Neuron (in vitro differentiated cells): ENCODE measurements around the gene GSK3B.

Source experiments
- H2AFZ ChIP-seq: one replicate; pipeline ENCODE4 v1.6.1; 2013; ENCODE audit warnings: low read depth, mild to moderate bottlenecking, inconsistent platforms, low read length, moderate library complexity
- H3K27me3 ChIP-seq: one replicate; pipeline ENCODE4 v1.6.1; 2013; ENCODE audit warnings: low read length; ENCODE audit not compliant: insufficient read depth
- H3K36me3 ChIP-seq: one replicate; pipeline ENCODE4 v1.6.1; 2013; ENCODE audit warnings: low read length; ENCODE audit not compliant: insufficient read depth
- H3K4me1 ChIP-seq: one replicate; pipeline ENCODE4 v1.6.1; 2013; ENCODE audit warnings: low read length; ENCODE audit not compliant: insufficient read depth
- H3K4me3 ChIP-seq: 2 replicates; pipeline ENCODE4 v1.5.1; 2013; ENCODE audit warnings: mild to moderate bottlenecking, low read length, moderate library complexity
- H3K9me3 ChIP-seq: one replicate; pipeline ENCODE4 v1.6.1; 2013; ENCODE audit warnings: low read length

Gene GSK3B

DNA sequence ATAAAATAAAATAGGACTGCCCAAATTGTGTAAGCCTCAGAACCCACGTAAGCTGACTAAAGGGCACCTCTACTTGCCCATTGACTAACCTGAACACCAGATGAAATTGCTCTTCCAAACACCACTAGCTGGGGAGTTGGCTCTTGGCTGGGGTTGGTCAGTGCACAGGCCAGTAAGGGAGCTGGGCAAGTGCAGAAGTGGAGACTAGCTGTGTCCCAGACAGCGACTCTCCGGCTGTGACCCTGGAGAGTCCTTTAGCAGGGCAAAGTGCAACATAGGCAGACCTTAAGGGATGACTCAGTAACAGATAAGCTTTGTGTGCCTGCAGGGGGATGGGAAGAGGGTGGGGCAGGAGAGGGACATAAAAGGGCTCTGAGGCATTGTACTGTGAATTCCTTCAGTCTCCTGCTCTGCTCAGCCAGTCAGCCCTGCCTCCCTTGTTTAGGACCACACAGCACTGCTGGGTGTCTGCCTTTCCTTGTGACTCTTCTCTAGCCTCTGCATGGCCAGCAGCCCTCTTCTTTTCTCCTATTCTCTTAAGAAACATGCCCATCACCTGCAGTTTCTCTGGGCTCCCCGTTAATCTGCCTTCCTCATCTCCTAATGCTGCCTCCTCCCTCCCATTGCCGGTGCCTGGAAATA, 299.2 kb downstream of the GSK3B start:
- H3K9me3 ChIP-seq: no peaks in the 10 kb centered on the region
- no peak overlapping the region for H3K4me3 ChIP-seq
- no peak overlapping the region for H2AFZ ChIP-seq
- no peaks in the 10 kb centered on the region for H3K36me3 ChIP-seq
- H3K4me1 ChIP-seq: peaks cover 14% of the 10 kb centered on the region
- no peaks in the 10 kb centered on the region for H3K27me3 ChIP-seq

DNA sequence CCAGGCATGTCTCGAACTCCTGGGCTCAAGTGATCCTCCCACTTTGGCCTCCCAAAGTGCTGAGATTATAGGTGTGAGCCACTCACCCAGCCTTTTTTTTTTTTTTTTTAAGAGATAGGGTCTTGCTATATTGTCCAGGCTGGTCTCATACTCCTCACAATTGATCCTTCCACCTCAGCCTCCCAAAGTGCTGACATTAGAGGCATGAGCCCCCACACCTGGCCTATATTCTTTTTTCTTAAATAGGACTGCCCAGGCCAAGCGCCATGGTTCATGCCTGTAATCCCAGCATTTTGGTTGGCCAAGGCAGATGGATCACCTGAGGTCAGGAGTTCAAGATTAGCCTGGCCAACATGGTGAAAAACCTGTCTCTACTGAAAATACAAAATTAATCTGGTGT, 299.8 kb downstream of the GSK3B start:
- Histone ChIP-seq H3K9me3 (no peaks in the 10 kb centered on the region), H3K36me3 (no peaks in the 10 kb centered on the region), H3K27me3 (no peaks in the 10 kb centered on the region), H2AFZ (no peak overlapping the region), H3K4me3 (no peak overlapping the region), H3K4me1 (peaks cover 14% of the 10 kb centered on the region)

DNA sequence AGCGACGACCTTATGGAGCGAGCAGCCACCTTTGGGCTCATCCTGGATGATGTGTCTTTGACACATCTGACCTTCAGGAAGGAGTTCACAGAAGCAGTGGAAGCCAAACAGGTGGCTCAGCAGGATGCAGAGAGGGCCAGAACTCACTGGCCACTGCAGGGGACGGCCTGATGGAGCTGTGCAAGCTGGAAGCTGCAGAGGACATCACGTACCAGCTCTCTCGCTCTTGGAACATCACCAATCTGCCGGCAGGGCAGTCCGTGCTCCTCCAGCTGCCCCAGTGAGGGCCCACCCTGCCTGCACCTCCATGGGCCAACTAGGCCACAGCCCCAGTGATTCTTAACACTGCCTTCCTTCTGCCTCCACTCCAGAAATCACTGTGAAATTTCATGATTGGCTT, 302.0 kb downstream of the GSK3B start:
- Histone ChIP-seq H3K4me3 (no peak overlapping the region), H3K4me1 (peaks cover 14% of the 10 kb centered on the region), H2AFZ (no peak overlapping the region), H3K9me3 (no peaks in the 10 kb centered on the region), H3K36me3 (no peaks in the 10 kb centered on the region), H3K27me3 (no peaks in the 10 kb centered on the region)

DNA sequence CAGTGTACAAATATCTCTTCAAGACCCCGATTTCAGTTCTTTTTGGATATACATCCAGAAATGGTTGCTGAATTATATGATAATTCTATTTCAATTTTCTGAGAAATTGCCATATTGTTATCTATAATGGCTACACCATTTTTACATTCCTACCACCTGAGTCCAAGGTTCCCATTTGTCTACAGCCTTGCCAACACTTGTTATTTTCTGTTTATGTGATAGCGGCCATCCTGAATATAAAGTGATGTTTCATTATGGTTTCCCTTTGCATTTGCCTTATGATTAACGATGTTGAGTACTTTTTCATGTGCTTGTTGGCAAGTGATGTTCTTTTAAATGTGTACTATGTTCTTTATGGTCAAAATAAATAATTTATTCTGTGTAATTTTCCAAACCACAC, 303.9 kb downstream of the GSK3B start:
- no peaks in the 10 kb centered on the region for H3K36me3 ChIP-seq
- no peaks in the 10 kb centered on the region for H3K9me3 ChIP-seq
- H2AFZ ChIP-seq: no peak overlapping the region
- H3K4me3 ChIP-seq: no peak overlapping the region
- peaks cover 6% of the 10 kb centered on the region for H3K4me1 ChIP-seq
- no peaks in the 10 kb centered on the region for H3K27me3 ChIP-seq

DNA sequence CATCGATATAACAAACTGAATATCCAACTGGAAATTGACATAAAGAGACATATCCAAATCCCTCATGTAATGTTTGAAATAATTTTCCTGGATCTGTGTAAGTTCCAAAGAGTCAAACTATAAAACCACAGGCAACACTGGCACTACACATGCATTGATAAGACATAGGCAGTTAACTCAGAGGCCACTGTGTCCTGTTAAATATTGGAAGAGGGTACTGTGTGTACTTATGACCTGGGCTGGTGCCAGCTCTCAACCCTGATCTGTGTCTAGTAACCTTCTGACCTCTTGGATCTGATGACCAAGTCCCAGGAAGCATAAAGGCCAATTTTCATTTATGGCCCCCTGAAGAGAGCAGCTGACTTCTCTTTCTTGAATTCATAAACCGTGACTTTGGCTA, 307.8 kb downstream of the GSK3B start:
- Histone ChIP-seq H3K4me1 (no peaks in the 10 kb centered on the region), H3K27me3 (no peaks in the 10 kb centered on the region), H3K4me3 (no peak overlapping the region), H3K9me3 (no peaks in the 10 kb centered on the region), H3K36me3 (no peaks in the 10 kb centered on the region), H2AFZ (no peak overlapping the region)

DNA sequence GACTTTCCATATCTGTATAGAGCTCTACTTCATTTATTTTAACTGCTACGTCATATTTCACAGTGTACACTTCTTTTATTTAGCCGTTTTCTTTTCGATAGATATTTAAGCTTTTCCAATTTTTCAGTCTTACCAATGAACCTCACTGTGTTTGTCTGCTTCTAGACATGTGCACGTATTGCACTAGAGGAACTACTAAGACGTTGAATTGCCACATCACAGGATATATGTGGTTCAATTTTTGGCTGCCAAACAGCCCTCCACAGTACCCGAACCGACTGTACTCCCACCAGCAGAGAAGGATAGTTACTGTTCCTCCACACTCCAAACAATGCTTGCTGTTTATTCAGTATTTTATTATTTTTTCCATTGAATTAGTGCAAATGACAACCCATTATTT, 310.4 kb downstream of the GSK3B start:
- no peak overlapping the region for H2AFZ ChIP-seq
- no peak overlapping the region for H3K4me3 ChIP-seq
- H3K4me1 ChIP-seq: no peaks in the 10 kb centered on the region
- no peaks in the 10 kb centered on the region for H3K36me3 ChIP-seq
- no peaks in the 10 kb centered on the region for H3K9me3 ChIP-seq
- H3K27me3 ChIP-seq: no peaks in the 10 kb centered on the region

DNA sequence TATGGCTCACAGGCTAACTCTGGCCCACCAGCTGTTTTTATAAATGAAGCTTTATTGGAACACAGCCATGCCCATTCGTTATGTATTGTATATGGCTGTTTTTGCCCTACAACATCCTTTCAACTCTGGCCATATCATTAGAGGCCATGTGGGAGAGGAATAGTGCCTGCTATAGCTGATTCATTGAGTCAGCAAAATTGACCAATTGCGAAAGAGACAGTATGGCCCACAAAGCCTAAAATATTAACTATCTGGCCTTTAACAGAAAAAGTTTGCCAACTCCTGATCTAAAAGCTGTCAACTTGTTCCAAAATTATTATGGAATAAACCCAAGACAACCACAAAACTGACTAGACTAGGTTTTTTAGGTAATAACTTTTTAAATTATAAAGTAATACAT, 311.0 kb downstream of the GSK3B start:
- no peaks in the 10 kb centered on the region for H3K36me3 ChIP-seq
- no peaks in the 10 kb centered on the region for H3K27me3 ChIP-seq
- H3K9me3 ChIP-seq: no peaks in the 10 kb centered on the region
- H2AFZ ChIP-seq: no peak overlapping the region
- H3K4me3 ChIP-seq: no peak overlapping the region
- H3K4me1 ChIP-seq: no peaks in the 10 kb centered on the region

DNA sequence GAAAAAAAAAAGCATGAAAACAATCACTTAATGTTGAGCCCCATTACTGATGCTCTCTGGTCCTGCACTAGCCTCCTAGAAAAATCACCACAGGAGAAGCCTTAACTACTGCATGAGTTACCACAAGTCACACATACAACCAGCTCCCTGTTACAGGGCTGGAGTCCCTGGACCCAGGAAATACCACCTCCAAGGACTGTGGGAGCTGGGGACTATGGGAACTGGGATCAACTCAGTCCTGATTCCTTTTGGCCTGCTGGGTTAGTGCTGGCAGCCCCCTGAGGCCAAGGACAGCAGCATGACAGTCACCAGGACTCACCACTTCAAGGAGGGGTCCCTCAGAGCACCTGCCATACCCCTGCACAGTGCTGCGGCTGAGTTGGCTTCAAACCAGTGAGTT, 311.8 kb downstream of the GSK3B start:
- Histone ChIP-seq H3K9me3 (no peaks in the 10 kb centered on the region), H3K27me3 (no peaks in the 10 kb centered on the region), H2AFZ (no peak overlapping the region), H3K36me3 (no peaks in the 10 kb centered on the region), H3K4me1 (no peaks in the 10 kb centered on the region), H3K4me3 (no peak overlapping the region)

DNA sequence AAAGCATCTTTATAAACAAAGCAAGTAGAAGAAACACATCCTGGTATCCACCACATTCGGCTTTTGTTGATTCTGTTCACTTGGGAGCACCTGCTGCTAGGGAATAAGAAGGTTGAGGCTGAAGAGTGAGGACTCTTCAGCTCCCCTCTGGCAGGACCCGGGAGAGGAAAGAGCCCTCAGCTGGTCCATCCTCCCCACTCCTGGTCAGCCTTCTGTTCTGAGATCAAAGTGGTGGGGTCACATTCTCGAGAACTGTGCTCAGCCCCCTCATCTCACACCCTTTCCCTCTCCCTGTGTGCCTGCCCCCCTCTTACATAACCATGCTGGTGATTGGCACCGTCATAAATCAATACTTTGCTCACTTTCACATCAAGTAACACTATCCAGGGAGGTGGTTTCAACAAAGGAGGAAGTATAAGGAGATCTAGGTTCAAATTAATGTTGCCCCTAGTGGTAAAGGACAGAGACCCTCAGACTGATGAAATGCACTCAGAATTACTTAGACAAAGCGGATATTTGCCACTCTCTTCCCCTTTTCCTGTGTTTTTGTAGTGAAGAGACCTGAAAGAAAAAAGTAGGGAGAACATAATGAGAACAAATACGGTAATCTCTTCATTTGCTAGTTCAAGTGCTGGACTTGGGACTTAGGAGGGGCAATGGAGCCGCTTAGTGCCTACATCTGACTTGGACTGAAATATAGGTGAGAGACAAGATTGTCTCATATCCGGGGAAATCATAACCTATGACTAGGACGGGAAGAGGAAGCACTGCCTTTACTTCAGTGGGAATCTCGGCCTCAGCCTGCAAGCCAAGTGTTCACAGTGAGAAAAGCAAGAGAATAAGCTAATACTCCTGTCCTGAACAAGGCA, 312.7 kb downstream of the GSK3B start, which contains the start of gene NR1I2:
Gene NR1I2 (plus strand): TSS at position 772 of the 869 bp plus-strand sequence.
- no peaks in the 10 kb centered on the region for H3K27me3 ChIP-seq
- no peak within 1 kb of the TSS for H2AFZ ChIP-seq

DNA sequence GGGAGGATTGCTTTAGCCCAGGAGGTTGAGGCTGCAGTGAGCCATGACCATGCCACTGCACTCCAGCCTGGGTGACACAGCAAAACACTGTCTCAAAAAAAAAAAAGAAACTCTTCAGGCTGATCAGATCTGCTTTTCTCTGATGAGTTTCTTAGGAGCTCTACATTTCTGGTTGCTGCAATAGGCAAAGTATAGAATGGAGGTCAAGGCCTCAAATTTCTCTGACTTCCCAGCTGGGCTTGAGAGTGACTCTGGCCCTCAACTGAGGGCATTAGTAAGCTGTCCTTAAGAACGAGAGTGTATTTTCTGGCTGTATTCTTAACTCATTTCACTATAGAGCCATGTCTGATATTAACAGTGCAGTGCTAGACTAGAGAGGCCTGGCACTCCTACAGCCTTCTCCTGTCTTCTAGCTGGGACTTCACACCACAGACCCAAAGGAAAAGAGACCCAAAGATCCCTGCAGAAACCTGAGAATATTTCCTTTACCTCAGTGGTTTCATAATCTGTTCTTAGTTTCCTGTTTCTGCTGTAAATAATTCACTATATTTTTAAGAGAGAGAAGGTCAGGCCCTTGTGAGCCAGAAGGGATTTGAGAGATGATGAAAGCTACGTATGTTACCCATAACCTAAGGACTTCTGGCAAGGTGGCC, 314.4 kb downstream of the GSK3B start:
- H3K9me3 ChIP-seq: no peaks in the 10 kb centered on the region
- no peaks in the 10 kb centered on the region for H3K4me1 ChIP-seq
- no peaks in the 10 kb centered on the region for H3K27me3 ChIP-seq
- no peak overlapping the region for H2AFZ ChIP-seq
- H3K4me3 ChIP-seq: no peak overlapping the region
- no peaks in the 10 kb centered on the region for H3K36me3 ChIP-seq

More for the DNA sequence above, 312.7 kb downstream of the GSK3B start, which contains the start of gene NR1I2:
- Histone ChIP-seq H3K4me3 (no peak within 1 kb of the TSS), H3K36me3 (no peaks in the 10 kb centered on the region), H3K9me3 (no peaks in the 10 kb centered on the region), H3K4me1 (no peaks in the 10 kb centered on the region)

DNA sequence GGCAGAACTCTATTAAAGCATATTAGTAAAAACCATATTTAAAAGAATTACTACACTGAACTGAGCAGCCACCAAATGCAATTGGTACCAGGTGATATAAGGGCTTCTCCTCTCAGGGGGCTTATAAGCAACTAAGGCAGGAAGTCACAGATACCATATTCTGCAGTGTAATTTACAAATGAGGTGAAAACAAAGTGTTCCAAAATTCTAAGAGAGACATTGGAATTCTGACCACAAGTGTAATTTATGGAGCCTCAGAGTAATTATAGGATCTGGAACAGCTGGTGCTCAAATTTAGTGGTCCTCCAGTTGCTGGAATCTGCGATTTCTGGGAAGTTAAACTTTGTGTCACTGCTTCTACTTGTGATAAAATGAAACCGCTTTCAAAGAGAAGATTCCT, 315.4 kb downstream of the GSK3B start:
- no peak overlapping the region for H2AFZ ChIP-seq
- no peaks in the 10 kb centered on the region for H3K36me3 ChIP-seq
- H3K27me3 ChIP-seq: no peaks in the 10 kb centered on the region
- no peak overlapping the region for H3K4me3 ChIP-seq
- H3K9me3 ChIP-seq: no peaks in the 10 kb centered on the region
- no peaks in the 10 kb centered on the region for H3K4me1 ChIP-seq

DNA sequence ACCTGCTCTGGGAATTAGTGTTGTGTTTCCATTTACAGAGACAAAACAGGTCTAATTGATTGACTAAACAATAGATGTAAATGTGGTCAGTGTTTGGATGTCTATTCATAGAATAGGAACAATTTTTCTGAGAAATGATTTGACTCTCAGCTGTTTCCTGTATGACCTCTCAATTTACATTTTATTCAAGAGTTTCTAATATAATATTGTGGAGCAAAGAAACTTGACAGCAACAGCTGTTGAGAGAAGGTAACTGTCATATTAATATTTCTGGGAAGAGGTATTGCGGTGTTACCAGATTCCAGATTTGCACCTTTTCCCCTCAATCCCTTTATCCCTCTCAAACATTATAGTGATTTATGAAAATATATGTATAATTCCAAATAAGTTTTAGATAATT, 316.1 kb downstream of the GSK3B start:
- no peaks in the 10 kb centered on the region for H3K27me3 ChIP-seq
- H3K4me3 ChIP-seq: no peak overlapping the region
- no peaks in the 10 kb centered on the region for H3K9me3 ChIP-seq
- no peak overlapping the region for H2AFZ ChIP-seq
- no peaks in the 10 kb centered on the region for H3K36me3 ChIP-seq
- H3K4me1 ChIP-seq: no peaks in the 10 kb centered on the region

DNA sequence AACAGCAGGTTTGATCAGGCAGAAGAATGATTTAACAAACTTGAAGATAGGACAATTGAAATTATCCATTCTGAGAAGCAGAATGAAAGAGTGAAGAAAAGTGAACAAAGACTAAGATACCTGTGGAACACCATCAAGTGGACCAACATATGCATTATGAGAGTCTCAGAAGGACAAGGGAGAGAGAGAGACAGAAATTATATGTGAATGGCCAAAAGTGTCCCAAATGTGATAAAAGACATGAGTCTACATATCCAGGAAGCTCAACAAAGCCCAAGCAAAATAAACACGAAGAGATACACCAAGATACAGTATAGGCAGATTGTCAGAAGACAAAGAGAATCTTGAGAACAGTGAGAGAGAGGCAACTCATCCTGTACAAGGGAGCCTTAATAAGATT, 317.9 kb downstream of the GSK3B start:
- Histone ChIP-seq H2AFZ (no peak overlapping the region), H3K36me3 (no peaks in the 10 kb centered on the region), H3K4me3 (no peak overlapping the region), H3K27me3 (no peaks in the 10 kb centered on the region), H3K4me1 (no peaks in the 10 kb centered on the region), H3K9me3 (no peaks in the 10 kb centered on the region)
